ENCODE data around the gene PJA2.

DNA sequence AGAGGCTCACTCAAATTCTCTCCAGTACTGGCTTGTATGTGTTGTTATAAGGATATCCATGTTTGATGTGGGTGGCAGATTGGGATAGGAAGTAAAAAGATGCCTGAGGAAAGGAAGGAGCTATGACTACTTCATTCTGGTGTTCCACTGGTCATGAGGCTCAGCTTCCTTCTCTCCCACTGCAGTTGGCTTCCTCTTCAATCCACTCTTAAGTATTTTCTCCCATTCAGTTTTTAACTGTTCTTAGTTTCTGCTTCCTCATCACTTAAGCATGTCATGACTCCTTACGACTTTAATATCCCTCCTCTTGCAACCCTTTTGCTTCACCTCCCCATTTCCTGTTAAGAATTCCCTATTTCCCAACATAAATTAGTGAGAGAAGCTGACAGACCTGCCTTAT is 81.1 kb downstream of the PJA2 start:
- TF ChIP-seq, protein P1, sequence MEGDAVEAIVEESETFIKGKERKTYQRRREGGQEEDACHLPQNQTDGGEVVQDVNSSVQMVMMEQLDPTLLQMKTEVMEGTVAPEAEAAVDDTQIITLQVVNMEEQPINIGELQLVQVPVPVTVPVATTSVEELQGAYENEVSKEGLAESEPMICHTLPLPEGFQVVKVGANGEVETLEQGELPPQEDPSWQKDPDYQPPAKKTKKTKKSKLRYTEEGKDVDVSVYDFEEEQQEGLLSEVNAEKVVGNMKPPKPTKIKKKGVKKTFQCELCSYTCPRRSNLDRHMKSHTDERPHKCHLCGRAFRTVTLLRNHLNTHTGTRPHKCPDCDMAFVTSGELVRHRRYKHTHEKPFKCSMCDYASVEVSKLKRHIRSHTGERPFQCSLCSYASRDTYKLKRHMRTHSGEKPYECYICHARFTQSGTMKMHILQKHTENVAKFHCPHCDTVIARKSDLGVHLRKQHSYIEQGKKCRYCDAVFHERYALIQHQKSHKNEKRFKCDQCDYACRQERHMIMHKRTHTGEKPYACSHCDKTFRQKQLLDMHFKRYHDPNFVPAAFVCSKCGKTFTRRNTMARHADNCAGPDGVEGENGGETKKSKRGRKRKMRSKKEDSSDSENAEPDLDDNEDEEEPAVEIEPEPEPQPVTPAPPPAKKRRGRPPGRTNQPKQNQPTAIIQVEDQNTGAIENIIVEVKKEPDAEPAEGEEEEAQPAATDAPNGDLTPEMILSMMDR (conservative IDR thresholded peaks at IDR 0.05; ENCODE audit: low read length) = no peak
- TF ChIP-seq EZH2phosphoT487 (IDR thresholded peaks at IDR 0.05; ENCODE audit: borderline replicate concordance, low read depth, low read length) = no peak

All from OCI-LY7 (cell line).